Measurements from ENCODE around the gene SDHAF3.

SDHAF3 gene

DNA sequence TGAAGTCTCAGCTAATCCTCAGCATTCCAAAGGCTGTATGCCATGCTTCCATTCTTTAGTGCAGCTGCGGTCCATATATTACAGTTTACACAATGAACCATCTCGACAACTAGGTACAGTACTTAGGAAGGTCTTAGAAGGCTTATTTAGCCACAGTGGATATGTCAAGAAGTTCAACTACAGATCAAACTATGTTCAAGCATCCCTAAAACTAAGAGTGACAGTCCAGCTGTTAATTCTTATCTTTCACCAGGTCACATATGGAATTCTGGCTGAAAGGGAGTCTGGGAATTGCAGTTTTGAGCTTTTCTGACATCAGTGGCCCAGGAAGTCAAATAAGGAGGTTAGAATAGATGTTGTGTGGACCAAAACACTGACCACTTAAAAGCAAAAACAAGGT is 106.8 kb downstream of the SDHAF3 start:
- no peak for DNase-seq

DNA sequence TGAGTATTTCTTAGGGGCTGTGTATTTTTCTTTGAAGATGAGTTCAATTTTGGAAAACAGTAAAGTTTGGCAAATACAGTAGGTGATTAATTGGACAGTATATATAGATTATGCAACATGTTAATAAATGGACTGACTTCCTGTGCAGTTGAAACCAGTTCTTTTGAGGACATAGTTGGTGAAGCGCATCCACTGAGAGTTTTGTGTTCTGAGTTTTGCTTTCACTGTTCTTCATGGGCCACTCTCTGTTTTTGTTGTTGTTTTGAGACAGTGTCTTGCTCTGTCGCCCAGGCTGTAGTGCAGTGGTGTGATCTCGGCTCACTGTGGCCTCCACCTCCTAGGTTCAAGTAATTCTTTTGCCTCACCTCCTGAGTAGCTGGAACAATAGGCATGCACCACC is 109.0 kb downstream of the SDHAF3 start:
- DNase-seq, result no peak

Data from right hindlimb (tissue), 1 donor.